ENCODE data around the gene PPP2R5C.

Gene PPP2R5C

GRCh38 chr14:101955695-101956161 is 194.2 kb downstream of the PPP2R5C start:
- in situ Hi-C loops (cut with HindIII; ENCODE audit: low sequenced_read_pairs), result no loop called here
- no peak for TF ChIP-seq CTCF (IDR thresholded peaks at IDR 0.05; ENCODE audit: low read depth, low read length)
- no peak for DNase-seq (ENCODE audit: low read depth, low spot score)
- no peak overlapping the region for H3K4me3 ChIP-seq (ENCODE audit: low read depth, low read length)

GRCh38 chr14:101956179-101956885 is 194.8 kb downstream of the PPP2R5C start:
- no peak overlapping the region for H3K4me3 ChIP-seq (ENCODE audit: low read depth, low read length)
- in situ Hi-C loops (cut with HindIII; ENCODE audit: low sequenced_read_pairs), result no loop called here
- no peak for DNase-seq (ENCODE audit: low read depth, low spot score)
- TF ChIP-seq CTCF (IDR thresholded peaks at IDR 0.05; ENCODE audit: low read depth, low read length), result no peak

- DNase-seq (ENCODE audit: low read depth, low spot score), result no peak
- TF ChIP-seq CTCF (IDR thresholded peaks at IDR 0.05; ENCODE audit: low read depth, low read length), result no peak
- in situ Hi-C loops (cut with HindIII; ENCODE audit: low sequenced_read_pairs), result no loop called here
- H3K4me3 ChIP-seq (ENCODE audit: low read depth, low read length), result no peak overlapping the region
Measured at GRCh38 chr14:101957406-101958234, 196.1 kb downstream of the PPP2R5C start.

- no peak for DNase-seq (ENCODE audit: low read depth, low spot score)
- in situ Hi-C loops (cut with HindIII; ENCODE audit: low sequenced_read_pairs), result no loop called here
Measured at GRCh38 chr14:101958418-101959180, 197.1 kb downstream of the PPP2R5C start.

GRCh38 chr14:101959277-101959676 is 197.8 kb downstream of the PPP2R5C start:
- in situ Hi-C loops (cut with HindIII; ENCODE audit: low sequenced_read_pairs), result no loop called here
- no peak for TF ChIP-seq CTCF (IDR thresholded peaks at IDR 0.05; ENCODE audit: low read depth, low read length)
- no peak overlapping the region for H3K4me3 ChIP-seq (ENCODE audit: low read depth, low read length)
- DNase-seq (ENCODE audit: low read depth, low spot score), result no peak

More at GRCh38 chr14:101958418-101959180, 197.1 kb downstream of the PPP2R5C start:
- TF ChIP-seq CTCF (IDR thresholded peaks at IDR 0.05; ENCODE audit: low read depth, low read length), result no peak
- H3K4me3 ChIP-seq (ENCODE audit: low read depth, low read length), result no peak overlapping the region

GRCh38 chr14:101960225-101960624 is 198.7 kb downstream of the PPP2R5C start:
- TF ChIP-seq CTCF (IDR thresholded peaks at IDR 0.05; ENCODE audit: low read depth, low read length), result peak; percentile 59
- in situ Hi-C loops (cut with HindIII; ENCODE audit: low sequenced_read_pairs), result no loop called here
- DNase-seq (ENCODE audit: low read depth, low spot score), result no peak
- H3K4me3 ChIP-seq (ENCODE audit: low read depth, low read length), result no peak overlapping the region
